Loucy (cell line): ENCODE results near the gene NOD2.

Experiments
- CTCF ChIP-seq: fragments of 200-600 bp; sonication (generic); conservative IDR thresholded peaks from 2 replicates; pipeline ENCODE4 v1.5.1; 2014; ENCODE audit warnings: mild to moderate bottlenecking, antibody characterized with exemption, low read length
- EZH2phosphoT487 ChIP-seq: fragments of 200-600 bp; IDR thresholded peaks from 2 replicates; pipeline ENCODE4 v1.6.1; 2018; ENCODE audit warnings: antibody characterized with exemption, mild to moderate bottlenecking, moderate library complexity, borderline replicate concordance

GRCh38 chr16:50739031-50739430 lies 45.6 kb downstream of the NOD2 start:
- no peak for TF ChIP-seq CTCF
- TF ChIP-seq EZH2phosphoT487 = no peak
